GM12874 (cell line): Measurements from ENCODE around the gene FNDC3B.

Experiments used
- TF ChIP-seq, protein P1 (sequence below): IDR thresholded peaks from 2 replicates; pipeline ENCODE4 v1.5.1; 2011; ENCODE audit warnings: low read depth, mild to moderate bottlenecking, control low read depth, low read length, moderate library complexity; ENCODE audit not compliant: insufficient read depth

Gene FNDC3B

GRCh38 chr3:172039436-172040077 is at the start of gene FNDC3B:
Gene FNDC3B (plus strand): TSS chr3:172039578. CDS start chr3:172112480, 72,902 bp downstream.
- TF ChIP-seq, protein P1, sequence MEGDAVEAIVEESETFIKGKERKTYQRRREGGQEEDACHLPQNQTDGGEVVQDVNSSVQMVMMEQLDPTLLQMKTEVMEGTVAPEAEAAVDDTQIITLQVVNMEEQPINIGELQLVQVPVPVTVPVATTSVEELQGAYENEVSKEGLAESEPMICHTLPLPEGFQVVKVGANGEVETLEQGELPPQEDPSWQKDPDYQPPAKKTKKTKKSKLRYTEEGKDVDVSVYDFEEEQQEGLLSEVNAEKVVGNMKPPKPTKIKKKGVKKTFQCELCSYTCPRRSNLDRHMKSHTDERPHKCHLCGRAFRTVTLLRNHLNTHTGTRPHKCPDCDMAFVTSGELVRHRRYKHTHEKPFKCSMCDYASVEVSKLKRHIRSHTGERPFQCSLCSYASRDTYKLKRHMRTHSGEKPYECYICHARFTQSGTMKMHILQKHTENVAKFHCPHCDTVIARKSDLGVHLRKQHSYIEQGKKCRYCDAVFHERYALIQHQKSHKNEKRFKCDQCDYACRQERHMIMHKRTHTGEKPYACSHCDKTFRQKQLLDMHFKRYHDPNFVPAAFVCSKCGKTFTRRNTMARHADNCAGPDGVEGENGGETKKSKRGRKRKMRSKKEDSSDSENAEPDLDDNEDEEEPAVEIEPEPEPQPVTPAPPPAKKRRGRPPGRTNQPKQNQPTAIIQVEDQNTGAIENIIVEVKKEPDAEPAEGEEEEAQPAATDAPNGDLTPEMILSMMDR, result no peak

DNA sequence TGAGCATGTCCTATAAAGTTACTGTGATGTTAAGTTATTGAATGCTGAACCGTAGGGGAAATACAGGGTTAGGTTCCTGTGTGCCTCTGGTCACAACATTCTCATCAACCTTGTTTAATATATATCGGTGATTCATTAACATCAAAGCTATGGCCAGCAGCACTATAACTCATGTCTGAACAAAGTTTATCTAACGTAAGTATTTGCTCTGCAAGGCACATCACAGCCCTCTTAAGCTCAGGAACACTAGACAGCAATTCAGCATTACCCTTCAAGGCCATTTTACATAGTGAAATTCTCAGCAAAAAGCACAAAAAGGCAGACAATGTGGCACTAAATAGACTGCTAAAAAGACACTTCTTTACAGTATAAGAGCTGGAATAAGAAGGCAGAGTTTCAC is 48.2 kb upstream of the FNDC3B start:
- TF ChIP-seq, protein P1, result no peak

DNA sequence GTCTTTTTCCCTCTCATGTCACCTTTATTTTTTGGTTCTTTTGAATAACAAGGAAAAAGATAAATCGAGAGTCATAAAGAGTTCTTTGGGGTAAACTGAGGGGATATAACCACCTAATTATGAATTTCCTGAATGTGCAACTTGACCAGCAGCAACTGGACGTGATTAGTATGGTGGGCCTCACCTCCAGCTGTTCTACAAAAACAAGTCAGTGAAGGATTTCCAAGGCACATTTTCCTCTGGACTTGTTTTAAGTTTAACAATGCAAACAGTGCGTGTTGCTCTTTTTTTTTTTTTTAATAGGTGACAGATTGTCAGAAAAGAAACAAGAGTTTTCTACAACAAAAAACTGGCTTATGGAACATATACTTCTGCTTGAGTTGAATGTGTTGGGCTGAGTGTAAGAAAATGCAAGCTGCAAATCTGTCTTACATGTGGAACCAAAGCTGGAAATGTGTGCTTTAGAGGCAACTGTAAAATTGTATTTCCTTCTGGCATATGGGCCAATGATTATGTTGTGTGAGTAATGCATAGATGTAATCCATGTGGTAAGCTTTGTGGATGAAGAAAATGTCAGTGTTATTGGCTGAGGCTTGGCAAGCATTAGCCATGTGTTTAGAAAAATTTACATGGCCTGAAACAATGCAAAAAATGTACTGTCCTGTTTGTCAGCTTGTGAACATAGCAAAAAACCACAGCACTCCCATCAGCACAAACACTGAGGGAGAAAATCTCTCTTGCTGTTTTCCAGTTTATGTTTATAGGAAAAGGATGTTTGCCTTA is 44.5 kb upstream of the FNDC3B start:
- TF ChIP-seq, protein P1, result no peak

DNA sequence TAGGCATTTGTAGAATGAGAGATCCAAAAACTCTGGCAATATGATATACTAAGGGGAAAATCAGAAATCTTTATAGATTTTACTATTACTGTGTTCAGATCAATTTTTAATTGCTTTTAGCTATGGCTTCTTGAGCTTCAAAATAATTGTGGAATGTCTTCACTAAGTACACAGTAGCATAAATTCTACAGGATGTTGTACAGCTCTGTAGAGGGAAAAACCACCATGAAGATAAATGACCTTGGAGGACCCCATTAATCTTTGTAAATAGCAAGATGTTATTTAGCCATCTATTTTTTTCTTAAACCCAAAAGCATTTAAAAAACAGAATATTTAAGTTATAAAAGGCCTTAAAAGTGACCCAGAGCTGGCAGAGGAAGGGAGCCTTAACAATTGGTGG is 43.9 kb upstream of the FNDC3B start:
- TF ChIP-seq, protein P1, result no peak

- TF ChIP-seq, protein P1, result no peak
These were observed 43.1 kb upstream of the FNDC3B start for GRCh38 chr3:171996178-171996817.

DNA sequence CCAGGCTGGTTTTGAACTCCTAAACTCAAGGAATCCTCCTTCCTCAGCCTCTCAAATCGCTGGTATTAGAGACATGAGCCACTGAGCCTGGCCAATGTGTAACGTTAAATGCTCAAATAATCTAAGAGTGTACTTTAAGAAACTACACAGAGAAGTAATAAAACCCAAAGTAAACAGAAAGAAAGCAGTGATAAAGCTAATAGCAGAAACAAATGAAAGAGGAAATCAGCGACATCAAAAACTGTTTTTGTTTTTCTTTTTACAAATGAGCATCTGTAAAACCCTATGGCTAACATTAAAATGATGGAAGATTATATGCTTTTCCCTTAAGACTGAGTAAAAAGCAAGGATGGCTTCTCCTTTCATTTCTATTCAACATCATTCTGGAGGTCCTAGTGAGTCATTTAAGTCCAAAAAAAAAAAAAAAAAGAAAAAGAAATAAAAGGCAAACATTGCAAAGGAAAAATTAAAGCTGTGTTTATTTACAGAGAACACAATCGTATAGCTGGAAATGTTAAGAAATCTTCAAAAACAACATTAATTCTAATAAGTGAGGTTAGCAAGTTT is 36.8 kb upstream of the FNDC3B start:
- TF ChIP-seq, protein P1, result no peak

DNA sequence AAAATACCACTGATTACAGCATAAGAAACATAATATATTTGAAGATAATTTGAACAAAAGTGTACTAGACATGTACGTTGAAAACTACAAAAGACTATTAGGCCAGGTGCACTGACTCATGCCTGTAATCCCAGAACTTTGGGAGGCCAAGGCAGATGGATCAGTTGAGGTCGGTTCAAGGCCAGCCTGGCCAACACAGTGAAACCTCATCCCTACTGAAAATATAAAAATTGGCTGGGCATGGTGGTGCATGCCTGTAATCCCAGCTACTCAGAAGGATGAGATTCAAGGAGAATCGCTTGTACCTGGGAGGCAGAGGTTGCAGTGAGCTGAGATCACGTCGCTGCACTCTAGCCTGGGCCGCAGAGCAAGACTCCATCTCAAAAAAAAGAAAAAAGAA is 36.2 kb upstream of the FNDC3B start:
- TF ChIP-seq, protein P1, result no peak
